Type B pancreatic cell (in vitro differentiated cells): ENCODE results near the gene TRMU. TPM values are rescaled to one million over a fixed set of nuclear protein-coding genes. Genes with fewer than 3 reads are reported as not detected.
A peak's percentile ranks its signal among the peaks of the same experiment; 100 is the strongest.

ENCODE experiments used
- DNase-seq: peaks from one replicate; pipeline ENCODE4 v3.0.0; 2021; ENCODE audit warnings: mixed read lengths; ENCODE audit not compliant: unreplicated experiment; ENCODE audit errors: extremely low spot score
- H3K27ac Mint-ChIP-seq: 2 replicates; pipeline ENCODE4 v1.8.0; 2021; ENCODE audit warnings: mild to moderate bottlenecking, mixed read lengths
- H3K27me3 Mint-ChIP-seq: 2 replicates; pipeline ENCODE4 v1.8.0; 2021; ENCODE audit warnings: mixed read lengths
- H3K36me3 Mint-ChIP-seq: 2 replicates; pipeline ENCODE4 v1.8.0; 2021; ENCODE audit warnings: mixed read lengths
- H3K4me1 Mint-ChIP-seq: one replicate; pipeline ENCODE4 v1.8.0; 2021; ENCODE audit warnings: mixed read lengths; ENCODE audit not compliant: unreplicated experiment
- H3K4me3 Mint-ChIP-seq: 2 replicates; pipeline ENCODE4 v1.8.0; 2021; ENCODE audit warnings: mild to moderate bottlenecking, mixed read lengths
- H3K9me3 Mint-ChIP-seq: 2 replicates; pipeline ENCODE4 v1.8.0; 2021; ENCODE audit warnings: mixed read lengths
- total RNA-seq: library from RNA; stranded (reverse); gene quantifications from 2 replicates; pipeline ENCODE4 v1.2.1, GENCODE V29; 2021; ENCODE audit warnings: low replicate concordance
- TF ChIP-seq, protein P1 (sequence below): fragments of 200-600 bp; sonication (generic); conservative IDR thresholded peaks from 2 replicates; pipeline ENCODE4 v1.5.0; 2021; ENCODE audit warnings: antibody characterized with exemption, mild to moderate bottlenecking

Gene TRMU
- total RNA-seq, 1 donor from 2014 or later: 68.4 TPM

DNA sequence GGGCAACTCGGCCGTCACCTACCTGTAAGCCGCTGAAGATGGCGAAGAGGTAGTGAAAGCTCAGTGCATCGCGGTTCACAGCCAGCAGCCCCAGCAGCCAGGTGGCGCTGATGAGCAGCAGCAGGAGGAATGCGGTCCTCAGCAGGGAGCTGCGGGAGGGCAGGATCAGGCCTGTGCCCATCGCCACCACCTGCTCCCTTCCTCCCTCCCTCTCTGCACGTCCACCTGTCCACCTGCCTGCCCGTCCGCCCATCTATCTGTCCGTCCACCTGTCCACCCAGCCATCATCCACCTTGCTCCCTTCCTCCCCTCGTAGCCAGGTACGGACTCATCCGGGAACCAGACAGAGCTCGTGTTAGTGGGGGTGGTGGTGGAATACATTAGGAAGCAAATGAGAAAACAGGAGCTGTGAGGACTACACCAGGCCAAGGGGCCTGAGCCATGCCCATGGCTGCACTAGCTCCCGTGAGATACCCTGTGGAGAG lies 32.2 kb downstream of the TRMU start:
- Mint-ChIP-seq H3K27ac (no peak overlapping the region), H3K27me3 (no peaks in the 10 kb centered on the region), H3K4me1 (no peaks in the 10 kb centered on the region), H3K9me3 (no peaks in the 10 kb centered on the region), H3K4me3 (no peak overlapping the region), H3K36me3 (no peaks in the 10 kb centered on the region)
- no peak for DNase-seq
- TF ChIP-seq, protein P1, sequence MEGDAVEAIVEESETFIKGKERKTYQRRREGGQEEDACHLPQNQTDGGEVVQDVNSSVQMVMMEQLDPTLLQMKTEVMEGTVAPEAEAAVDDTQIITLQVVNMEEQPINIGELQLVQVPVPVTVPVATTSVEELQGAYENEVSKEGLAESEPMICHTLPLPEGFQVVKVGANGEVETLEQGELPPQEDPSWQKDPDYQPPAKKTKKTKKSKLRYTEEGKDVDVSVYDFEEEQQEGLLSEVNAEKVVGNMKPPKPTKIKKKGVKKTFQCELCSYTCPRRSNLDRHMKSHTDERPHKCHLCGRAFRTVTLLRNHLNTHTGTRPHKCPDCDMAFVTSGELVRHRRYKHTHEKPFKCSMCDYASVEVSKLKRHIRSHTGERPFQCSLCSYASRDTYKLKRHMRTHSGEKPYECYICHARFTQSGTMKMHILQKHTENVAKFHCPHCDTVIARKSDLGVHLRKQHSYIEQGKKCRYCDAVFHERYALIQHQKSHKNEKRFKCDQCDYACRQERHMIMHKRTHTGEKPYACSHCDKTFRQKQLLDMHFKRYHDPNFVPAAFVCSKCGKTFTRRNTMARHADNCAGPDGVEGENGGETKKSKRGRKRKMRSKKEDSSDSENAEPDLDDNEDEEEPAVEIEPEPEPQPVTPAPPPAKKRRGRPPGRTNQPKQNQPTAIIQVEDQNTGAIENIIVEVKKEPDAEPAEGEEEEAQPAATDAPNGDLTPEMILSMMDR: peak; percentile 83

DNA sequence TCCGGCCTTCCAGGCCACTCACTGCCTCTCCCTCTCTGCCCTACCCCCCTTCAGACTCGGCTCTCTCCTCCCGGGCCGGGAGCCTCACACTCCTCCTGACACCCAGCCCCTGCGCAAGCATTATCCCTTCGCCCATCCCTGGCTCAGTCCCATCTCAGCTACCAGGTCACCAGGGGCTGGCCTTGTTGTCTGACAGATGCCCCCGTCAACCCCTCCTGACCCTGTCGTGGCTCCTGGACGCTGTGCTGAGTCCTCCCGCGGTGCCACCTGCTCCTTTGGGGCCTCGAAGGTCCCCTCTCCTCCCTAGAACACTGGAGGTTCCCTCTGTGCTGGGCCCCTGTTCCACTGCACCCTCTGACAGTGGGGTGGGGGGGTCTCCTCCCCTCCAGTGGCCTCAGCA lies 32.9 kb downstream of the TRMU start:
- Mint-ChIP-seq H3K4me1 (no peaks in the 10 kb centered on the region), H3K36me3 (no peaks in the 10 kb centered on the region), H3K9me3 (no peaks in the 10 kb centered on the region), H3K27ac (no peak overlapping the region), H3K27me3 (no peaks in the 10 kb centered on the region), H3K4me3 (no peak overlapping the region)
- TF ChIP-seq, protein P1: no peak
- DNase-seq: no peak

DNA sequence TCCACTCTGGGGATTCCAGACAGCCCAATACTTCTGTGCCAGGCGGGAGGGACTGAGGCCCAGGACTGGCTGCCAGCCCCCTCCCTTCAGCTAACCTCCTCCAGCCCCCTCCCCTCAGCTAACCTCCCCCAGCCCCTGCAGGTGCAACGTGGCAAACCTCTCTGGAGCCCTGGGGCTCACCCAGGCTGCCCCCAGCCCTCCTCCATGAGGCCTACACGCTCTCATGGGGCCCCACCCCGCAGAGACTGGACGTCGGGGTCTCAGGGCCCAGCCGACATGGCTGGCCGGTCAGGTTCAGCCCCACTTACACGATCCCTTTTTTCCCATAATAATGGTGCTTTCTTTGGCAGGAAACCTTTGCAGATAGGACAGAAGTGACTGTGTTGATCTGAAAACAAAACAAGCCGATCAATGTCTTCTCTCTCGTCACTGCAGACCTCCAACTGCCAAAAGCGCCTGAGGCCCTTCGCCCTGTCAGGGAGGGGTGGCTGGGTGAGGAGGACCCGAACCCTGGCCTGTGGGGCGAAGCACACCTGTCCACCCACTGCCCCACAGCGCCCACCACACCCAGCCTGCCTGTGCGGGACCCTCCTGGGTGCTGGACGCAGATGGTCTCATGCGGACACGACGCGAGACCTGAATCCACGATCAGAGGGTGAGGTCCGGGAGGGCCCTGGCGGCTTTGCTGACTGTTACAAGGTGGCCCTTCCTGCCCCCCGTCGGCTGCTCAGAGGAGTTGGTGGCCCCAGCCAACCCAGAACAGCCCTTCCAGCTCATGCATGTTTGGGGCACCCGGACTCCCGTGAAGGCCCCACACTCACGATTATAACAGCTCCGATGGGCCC lies 33.6 kb downstream of the TRMU start:
- no peak overlapping the region for H3K4me3 Mint-ChIP-seq
- no peak overlapping the region for H3K27ac Mint-ChIP-seq
- TF ChIP-seq, protein P1: no peak
- DNase-seq: no peak
- H3K9me3 Mint-ChIP-seq: no peaks in the 10 kb centered on the region
- no peaks in the 10 kb centered on the region for H3K36me3 Mint-ChIP-seq
- no peaks in the 10 kb centered on the region for H3K4me1 Mint-ChIP-seq
- H3K27me3 Mint-ChIP-seq: no peaks in the 10 kb centered on the region

DNA sequence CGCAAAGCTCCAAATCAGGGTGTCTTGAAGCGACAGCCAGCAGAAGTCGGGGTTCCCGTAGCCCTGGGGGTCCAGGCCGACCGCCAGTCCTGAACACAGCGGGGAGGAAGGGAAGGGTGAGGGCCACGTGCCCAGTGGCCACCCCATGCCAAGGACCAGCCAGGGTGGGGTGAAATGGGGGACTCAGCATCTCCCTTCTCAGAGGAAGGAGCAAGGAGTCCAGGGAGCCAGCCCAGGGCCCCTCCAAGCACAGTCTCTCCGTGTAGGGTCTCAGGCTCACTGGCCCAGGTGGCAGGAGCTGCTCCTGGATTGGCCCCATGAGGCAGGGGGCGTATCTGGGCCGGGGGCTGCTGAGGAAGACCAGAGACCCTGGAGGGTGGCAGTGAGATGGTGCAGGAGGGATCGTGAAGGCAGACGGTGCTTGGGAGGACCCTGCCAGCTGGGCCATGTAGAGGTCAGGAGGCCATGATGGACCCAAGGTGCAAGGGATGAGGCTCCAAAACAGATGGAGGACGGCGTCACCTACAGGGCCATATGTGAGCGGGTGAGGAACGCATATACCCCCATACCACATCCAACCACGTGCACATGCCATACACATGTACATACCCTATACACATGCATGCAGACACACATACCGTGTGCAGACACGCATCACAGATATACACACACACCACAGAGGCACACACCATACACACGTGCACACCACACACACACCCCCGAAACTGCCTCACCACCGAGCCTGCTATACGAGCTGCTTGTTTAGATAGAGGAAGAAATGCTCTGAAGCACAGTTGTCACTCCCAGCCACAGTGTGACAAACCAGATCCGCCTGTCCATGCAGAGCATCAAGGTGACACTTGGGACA lies 34.4 kb downstream of the TRMU start:
- Mint-ChIP-seq H3K27ac (peak overlapping the region; percentile 70), H3K9me3 (no peaks in the 10 kb centered on the region), H3K36me3 (no peaks in the 10 kb centered on the region), H3K27me3 (no peaks in the 10 kb centered on the region), H3K4me3 (peak overlapping the region; percentile 17), H3K4me1 (no peaks in the 10 kb centered on the region)
- TF ChIP-seq, protein P1: no peak
- DNase-seq: no peak

DNA sequence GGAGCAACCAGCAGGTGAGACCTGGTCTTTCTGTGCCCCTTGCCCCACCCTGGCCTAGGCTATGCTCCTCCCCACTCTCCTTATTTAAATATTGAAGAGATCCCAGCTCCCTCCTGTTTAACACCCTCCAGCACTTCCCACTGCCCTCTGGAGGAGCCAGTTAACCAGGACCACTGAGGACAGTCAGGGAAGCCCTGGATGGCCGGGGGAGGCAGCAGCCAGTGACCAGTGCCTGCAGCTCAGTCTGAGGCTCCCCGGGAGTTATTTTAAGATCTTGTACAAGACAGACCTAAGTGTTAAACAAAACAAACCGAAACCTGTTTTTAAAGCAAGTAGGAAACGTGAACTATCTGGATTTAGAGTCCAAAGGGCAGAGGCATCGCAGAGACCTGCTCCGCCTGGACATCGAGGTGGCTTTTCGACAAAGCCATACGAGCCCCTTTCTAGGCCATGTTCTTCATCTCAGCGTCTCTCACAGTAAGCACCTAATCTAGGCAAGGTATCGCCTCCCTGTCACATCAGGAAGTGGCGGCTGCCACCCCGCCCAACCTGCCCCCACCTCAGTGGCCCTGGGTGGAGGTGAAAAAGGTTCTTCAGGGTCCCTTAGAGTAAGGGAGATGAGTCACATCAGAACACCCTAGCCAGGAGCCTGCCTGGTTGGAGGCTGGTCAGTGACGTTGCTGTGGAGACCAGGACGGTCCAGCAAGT lies 35.2 kb downstream of the TRMU start:
- no peak for DNase-seq
- TF ChIP-seq, protein P1: no peak
- Mint-ChIP-seq H3K36me3 (peaks cover 2% of the 10 kb centered on the region), H3K4me3 (peak overlapping the region; percentile 17), H3K9me3 (peaks cover 2% of the 10 kb centered on the region), H3K4me1 (no peaks in the 10 kb centered on the region), H3K27me3 (no peaks in the 10 kb centered on the region), H3K27ac (peak overlapping the region; percentile 70)
